Endothelial cell of umbilical vein (primary cell): ENCODE data around the gene GRID1. TPM values are rescaled to one million over a fixed set of nuclear protein-coding genes. Genes with fewer than 3 reads are reported as not detected.
"Not testable (repeated sequence)": the region's sequence is repeated elsewhere in the genome, so short reads cannot be mapped to it uniquely, and the experiment has no call there.

ENCODE experiments used
- BruUV-seq: library from RNA; stranded (reverse); fragments of 400-500 nt; replicated peaks from 2 replicates; lab custom pipeline; 2021; lab: Mats Ljungman, UMichigan
- CTCF ChIA-PET: fragments of 300-600, 350-600 bp; sonication (Branson Sonifier 250); formaldehyde crosslinking; loops from one replicate; lab custom pipeline; 2021; ENCODE audit warnings: antibody characterized with exemption, inconsistent platforms; lab: Charles Lee
- POLR2A ChIA-PET: fragments of 300-600, 350-600 bp; sonication (Branson Sonifier 250); formaldehyde crosslinking; loops from one replicate; lab custom pipeline; 2021; ENCODE audit warnings: antibody characterized with exemption, inconsistent platforms; lab: Charles Lee
- DNase-seq: peaks from one replicate; pipeline ENCODE4 v3.0.0-alpha.2; 2011; ENCODE audit warnings: low read depth, low spot score
- FAIRE-seq: peaks from 2 replicates; lab custom pipeline; 2011; peaks lifted over from hg19 to GRCh38; lab: Jason Lieb, UNC
- H2AFZ ChIP-seq: 2 replicates; pipeline ENCODE4 v1.6.0; 2012; ENCODE audit warnings: low read depth, low read length, control low read depth, inconsistent platforms
- H3K27ac ChIP-seq: 2 replicates; pipeline ENCODE4 v1.5.1; 2011; ENCODE audit warnings: low read depth, mild to moderate bottlenecking, control low read depth, low read length, moderate library complexity; ENCODE audit not compliant: insufficient read depth
- H3K27me3 ChIP-seq, 2 experiments: 2 replicates each; pipeline versions ENCODE4 v1.6.0 to v1.6.1; 2011; ENCODE audit warnings: low read length in 2 of 2, mixed read lengths in 1 of 2; ENCODE audit not compliant: control insufficient read depth in 2 of 2, insufficient read depth in 2 of 2
- H3K36me3 ChIP-seq, 2 experiments: 2 replicates in 1 of 2; 3 replicates in 1 of 2; pipeline ENCODE4 v1.5.1; 2011; ENCODE audit warnings: low read length in 2 of 2, mild to moderate bottlenecking in 1 of 2, moderate library complexity in 1 of 2; ENCODE audit not compliant: control insufficient read depth in 2 of 2, insufficient read depth in 2 of 2; ENCODE audit errors: extremely low read depth in 1 of 2
- H3K4me1 ChIP-seq: 3 replicates; pipeline ENCODE4 v1.5.1; 2011; ENCODE audit warnings: mild to moderate bottlenecking, low read length; ENCODE audit not compliant: control insufficient read depth, insufficient read depth; ENCODE audit errors: extremely low read depth
- H3K4me2 ChIP-seq: 2 replicates; pipeline ENCODE4 v1.6.1; 2011; ENCODE audit warnings: low read length, control low read depth, mixed read lengths; ENCODE audit not compliant: insufficient read depth
- H3K4me3 ChIP-seq, 3 experiments: fragments of 200-600 bp in 1 of 3; sonication (generic), shearing (Covaris generic) in 1 of 3; replicated peaks in 1 of 3; 2 replicates each; pipeline ENCODE4 v1.5.1; 2011 to 2016; ENCODE audit warnings: control low read depth in 3 of 3, low read length in 3 of 3, mild to moderate bottlenecking in 2 of 3, inconsistent platforms in 1 of 3, low read depth in 1 of 3, moderate library complexity in 1 of 3; ENCODE audit not compliant: insufficient read depth in 1 of 3
- H3K79me2 ChIP-seq: 2 replicates; pipeline ENCODE4 v1.6.0; 2012; ENCODE audit warnings: low read length, inconsistent platforms; ENCODE audit not compliant: control insufficient read depth, insufficient read depth
- H3K9ac ChIP-seq: replicated peaks from 2 replicates; pipeline ENCODE3; 2011; ENCODE audit warnings: low read length, control low read depth; ENCODE audit not compliant: insufficient read depth; ENCODE audit errors: extremely low read depth
- H3K9me1 ChIP-seq: replicated peaks from 3 replicates; pipeline ENCODE4 v1.6.0; 2011; ENCODE audit warnings: mild to moderate bottlenecking, low read length; ENCODE audit not compliant: control insufficient read depth, insufficient read depth; ENCODE audit errors: extremely low read depth
- H3K9me3 ChIP-seq: replicated peaks from 2 replicates; pipeline ENCODE4 v1.5.1; 2012; ENCODE audit warnings: low read length, inconsistent platforms; ENCODE audit not compliant: control insufficient read depth, insufficient read depth
- H4K20me1 ChIP-seq: replicated peaks from 2 replicates; pipeline ENCODE3; 2011; ENCODE audit warnings: mild to moderate bottlenecking, low read length; ENCODE audit not compliant: control insufficient read depth, insufficient read depth; ENCODE audit errors: extremely low read depth
- FOS ChIP-seq: IDR thresholded peaks from 2 replicates; pipeline ENCODE4 v1.6.1; 2011; ENCODE audit warnings: mild to moderate bottlenecking, low read length, moderate library complexity, borderline replicate concordance; ENCODE audit not compliant: insufficient read depth
- MAX ChIP-seq: IDR thresholded peaks from 2 replicates; pipeline ENCODE4 v1.6.1; 2011; ENCODE audit not compliant: insufficient read depth, insufficient read length
- dilution Hi-C: fragments of 300-500 bp; cut with MboI; formaldehyde crosslinking; loops from one replicate; pipeline ENCODE4 v1.15.0; 2019; ENCODE audit warnings: low sequenced_read_pairs; ENCODE audit not compliant: extremely low pct_ligation_motif_present
- intact Hi-C: fragments of 100-400 bp; cut with micrococcal nuclease; formaldehyde crosslinking; loops from one replicate; pipeline ENCODE4 v1.10.0; 2022
- polyA plus RNA-seq, 4 experiments: library from polyadenylated mRNA; depleted of rRNA in 3 of 4; stranded (reverse) in 3 of 4; unstranded in 1 of 4; fragments of >200 nt; gene quantifications; 2 replicates each; pipeline versions ENCODE4 v1.2.1 to v1.2.3, GENCODE V29; 2011 to 2012; ENCODE audit warnings: missing spikeins in 1 of 4
- total RNA-seq: library from RNA; stranded (reverse); gene quantifications from 2 replicates; pipeline ENCODE4 v1.2.3, GENCODE V29; 2021

The GRID1 gene
- total and polyA plus RNA-seq, 2 donors (not counting 3 experiments of a cell fraction or from before 2014, with no cell fraction given), result not detected

GRCh38 chr10:85847085-85847484 lies 519.5 kb downstream of the GRID1 start:
- Histone ChIP-seq H3K9ac (no peak overlapping the region), H3K9me3 (peaks cover 5% of the 10 kb centered on the region), H3K79me2 (no peaks in the 10 kb centered on the region), H3K27ac (no peak overlapping the region), H3K4me1 (no peaks in the 10 kb centered on the region), H3K4me2 (no peak overlapping the region), H3K4me3 (no peak overlapping the region), H3K27me3 (no peaks in the 10 kb centered on the region), H3K9me1 (no peaks in the 10 kb centered on the region), H3K36me3 (no peaks in the 10 kb centered on the region), H2AFZ (no peak overlapping the region), H4K20me1 (no peaks in the 10 kb centered on the region)
- DNase-seq (no peak), FAIRE-seq (no peak)
- CTCF ChIA-PET, result no interaction called here
- intact Hi-C loops (no loop called here), dilution Hi-C loops (no loop called here)
- BruUV-seq, result no TSS peak
- TF ChIP-seq MAX (no peak), FOS (no peak)
- POLR2A ChIA-PET, result interaction anchor here (0.7 kb wide), 1 partner anchor 97 kb away, joined by 3 read pairs; no protein-coding TSS in a partner anchor

- H3K27me3 ChIP-seq, H3K4me3 ChIP-seq, H3K4me2 ChIP-seq, CTCF ChIA-PET, H3K4me1 ChIP-seq, H2AFZ ChIP-seq, H3K27ac ChIP-seq, H4K20me1 ChIP-seq, intact Hi-C loops, H3K9ac ChIP-seq, H3K36me3 ChIP-seq, H3K9me1 ChIP-seq, DNase-seq, dilution Hi-C loops, FAIRE-seq, BruUV-seq, H3K79me2 ChIP-seq, H3K9me3 ChIP-seq, POLR2A ChIA-PET: not testable (repeated sequence)
Observed at GRCh38 chr10:85838660-85839059, 527.9 kb downstream of the GRID1 start.
